OCI-LY7 (cell line): ENCODE data around the gene DGKB. TPM values are rescaled to one million over a fixed set of nuclear protein-coding genes. Genes with fewer than 3 reads are reported as not detected.

ENCODE experiments used
- BruUV-seq: library from RNA; stranded (reverse); fragments of 400-500 nt; replicated peaks from 2 replicates; lab custom pipeline; 2021; lab: Mats Ljungman, UMichigan
- CTCF ChIA-PET: fragments of 300-600 bp; sonication (Branson Sonifier 250); formaldehyde crosslinking; loops from one replicate; lab custom pipeline; 2022; ENCODE audit warnings: antibody characterized with exemption; ENCODE audit not compliant: unreplicated experiment; lab: Charles Lee
- POLR2A ChIA-PET: fragments of 300-600 bp; sonication (Branson Sonifier 250); formaldehyde crosslinking; loops from one replicate; lab custom pipeline; 2022; ENCODE audit warnings: antibody characterized with exemption; lab: Charles Lee
- DNase-seq: peaks from one replicate; pipeline ENCODE4 v3.0.0-alpha.2; 2015; ENCODE audit warnings: low spot score
- H2AFZ ChIP-seq: fragments of 200-600 bp; sonication (generic), shearing (Covaris generic); 2 replicates; pipeline ENCODE4 v1.6.1; 2014; ENCODE audit warnings: mild to moderate bottlenecking, antibody characterized with exemption, low read length, moderate library complexity
- H3K27ac ChIP-seq: fragments of 200-600 bp; sonication (generic); 2 replicates; pipeline ENCODE4 v1.5.1; 2014; ENCODE audit warnings: mixed run types, low read depth, mild to moderate bottlenecking, moderate library complexity, low read length, inconsistent platforms; ENCODE audit not compliant: poor library complexity, severe bottlenecking
- H3K36me3 ChIP-seq: fragments of 200-600 bp; sonication (generic); 2 replicates; pipeline ENCODE4 v1.6.1; 2014; ENCODE audit warnings: mild to moderate bottlenecking, antibody characterized with exemption, low read length, moderate library complexity, mixed read lengths; ENCODE audit not compliant: insufficient read depth
- H3K4me1 ChIP-seq: fragments of 200-600 bp; sonication (generic); 2 replicates; pipeline ENCODE4 v1.5.1; 2014; ENCODE audit warnings: mild to moderate bottlenecking, low read length; ENCODE audit not compliant: insufficient read depth, poor library complexity, severe bottlenecking
- H3K4me2 ChIP-seq: fragments of 200-600 bp; sonication (generic); 2 replicates; pipeline ENCODE4 v1.6.1; 2014; ENCODE audit warnings: mild to moderate bottlenecking, low read length
- H3K4me3 ChIP-seq: fragments of 200-600 bp; sonication (generic); 2 replicates; pipeline ENCODE4 v1.5.1; 2014; ENCODE audit warnings: mild to moderate bottlenecking, low read depth, low read length; ENCODE audit not compliant: poor library complexity, severe bottlenecking
- H3K79me2 ChIP-seq: fragments of 200-600 bp; sonication (generic); 2 replicates; pipeline ENCODE4 v1.6.1; 2016; ENCODE audit warnings: low read depth, mild to moderate bottlenecking, low read length, moderate library complexity, mixed read lengths; ENCODE audit not compliant: insufficient read depth
- H3K9me2 ChIP-seq: fragments of 200-600 bp; sonication (generic); 2 replicates; pipeline ENCODE4 v1.6.1; 2016; ENCODE audit warnings: mild to moderate bottlenecking, low read length, mixed read lengths; ENCODE audit not compliant: insufficient read depth
- H3K9me3 ChIP-seq: fragments of 200-600 bp; sonication (generic); 2 replicates; pipeline ENCODE4 v1.6.1; 2014; ENCODE audit warnings: mild to moderate bottlenecking, mixed run types, low read length, mixed read lengths
- H4K20me1 ChIP-seq: fragments of 200-600 bp; sonication (generic); 2 replicates; pipeline ENCODE4 v1.6.1; 2014; ENCODE audit warnings: mild to moderate bottlenecking, antibody characterized with exemption, low read length, moderate library complexity, mixed read lengths; ENCODE audit not compliant: insufficient read depth
- EZH2phosphoT487 ChIP-seq: fragments of 200-600 bp; sonication (generic); IDR thresholded peaks from 2 replicates; pipeline ENCODE4 v1.6.1; 2018; ENCODE audit warnings: low read depth, borderline replicate concordance, mild to moderate bottlenecking, mixed run types, antibody characterized with exemption, low read length, moderate library complexity, mixed read lengths
- intact Hi-C: fragments of 100-400 bp; cut with micrococcal nuclease; formaldehyde crosslinking; loops from one replicate; pipeline ENCODE4 v1.10.0; 2022; ENCODE audit not compliant: unreplicated experiment
- total RNA-seq, 2 experiments: library from RNA; depleted of rRNA in 1 of 2; stranded (reverse); fragments of >200 nt in 1 of 2; shearing (Covaris generic) in 1 of 2; gene quantifications; 2 replicates each; pipeline ENCODE4 v1.2.3, GENCODE V29; 2014 to 2022
- TF ChIP-seq, protein P1 (sequence below): fragments of 200-600 bp; sonication (generic); conservative IDR thresholded peaks from 2 replicates; pipeline ENCODE4 v1.5.1; 2014; ENCODE audit warnings: mild to moderate bottlenecking, antibody characterized with exemption, low read length, moderate library complexity, mixed read lengths

Gene DGKB
- total RNA-seq, 2 experiments from 2014 or later, result not detected

DNA sequence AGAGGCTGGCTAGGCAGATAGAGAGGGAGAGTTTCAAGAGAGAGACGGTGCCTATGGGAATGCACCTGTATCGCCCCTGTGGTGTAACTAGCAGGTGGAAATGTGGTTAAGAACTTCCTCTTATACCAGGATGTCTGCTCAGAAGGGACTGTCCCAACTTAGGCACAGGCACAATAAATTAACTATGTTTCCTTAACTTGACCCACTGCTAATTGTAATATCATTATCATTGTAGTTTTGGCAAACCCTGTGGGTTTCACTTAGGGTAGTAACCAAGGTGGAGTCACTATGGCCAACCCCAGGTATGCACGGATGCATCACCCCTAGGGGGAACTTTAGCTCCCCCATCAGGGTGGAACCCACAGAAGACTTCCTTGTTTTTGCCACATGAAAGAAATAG lies 455.7 kb downstream of the DGKB start:
- ChIA-PET POLR2A (no interaction called here), CTCF (no interaction called here)
- H3K9me2 ChIP-seq, result no peaks in the 10 kb centered on the region
- H3K4me3 ChIP-seq, result no peak overlapping the region
- intact Hi-C loops, result no loop called here
- H3K4me2 ChIP-seq, result no peak overlapping the region
- no peaks in the 10 kb centered on the region for H3K79me2 ChIP-seq
- H3K27ac ChIP-seq, result no peak overlapping the region
- H3K36me3 ChIP-seq, result no peaks in the 10 kb centered on the region
- DNase-seq, result peak; percentile 13
- BruUV-seq, result no TSS peak
- peaks cover 4% of the 10 kb centered on the region for H3K4me1 ChIP-seq
- TF ChIP-seq, protein P1, sequence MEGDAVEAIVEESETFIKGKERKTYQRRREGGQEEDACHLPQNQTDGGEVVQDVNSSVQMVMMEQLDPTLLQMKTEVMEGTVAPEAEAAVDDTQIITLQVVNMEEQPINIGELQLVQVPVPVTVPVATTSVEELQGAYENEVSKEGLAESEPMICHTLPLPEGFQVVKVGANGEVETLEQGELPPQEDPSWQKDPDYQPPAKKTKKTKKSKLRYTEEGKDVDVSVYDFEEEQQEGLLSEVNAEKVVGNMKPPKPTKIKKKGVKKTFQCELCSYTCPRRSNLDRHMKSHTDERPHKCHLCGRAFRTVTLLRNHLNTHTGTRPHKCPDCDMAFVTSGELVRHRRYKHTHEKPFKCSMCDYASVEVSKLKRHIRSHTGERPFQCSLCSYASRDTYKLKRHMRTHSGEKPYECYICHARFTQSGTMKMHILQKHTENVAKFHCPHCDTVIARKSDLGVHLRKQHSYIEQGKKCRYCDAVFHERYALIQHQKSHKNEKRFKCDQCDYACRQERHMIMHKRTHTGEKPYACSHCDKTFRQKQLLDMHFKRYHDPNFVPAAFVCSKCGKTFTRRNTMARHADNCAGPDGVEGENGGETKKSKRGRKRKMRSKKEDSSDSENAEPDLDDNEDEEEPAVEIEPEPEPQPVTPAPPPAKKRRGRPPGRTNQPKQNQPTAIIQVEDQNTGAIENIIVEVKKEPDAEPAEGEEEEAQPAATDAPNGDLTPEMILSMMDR, result no peak
- no peak for TF ChIP-seq EZH2phosphoT487
- no peaks in the 10 kb centered on the region for H4K20me1 ChIP-seq
- H2AFZ ChIP-seq, result no peak overlapping the region
- H3K9me3 ChIP-seq, result no peaks in the 10 kb centered on the region

DNA sequence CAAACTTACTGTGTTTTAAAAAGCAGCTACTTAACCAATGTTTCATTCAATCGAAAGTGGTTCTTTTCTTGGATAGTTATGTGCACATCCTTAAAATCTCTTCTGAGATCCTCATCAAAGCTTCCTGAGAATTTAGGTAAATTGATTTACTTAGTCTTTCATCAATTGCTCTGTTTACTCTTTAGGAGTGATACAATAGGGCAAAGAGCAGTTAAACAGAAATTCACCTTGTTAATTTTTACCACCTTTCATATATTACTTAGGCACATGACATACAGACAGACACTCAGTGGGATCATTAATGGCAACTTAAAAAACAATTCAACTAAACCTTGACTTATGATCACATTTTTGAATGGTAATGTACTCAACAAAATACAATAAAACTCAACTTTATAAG lies 456.3 kb downstream of the DGKB start:
- no peak overlapping the region for H2AFZ ChIP-seq
- H3K79me2 ChIP-seq, result no peaks in the 10 kb centered on the region
- H3K27ac ChIP-seq, result no peak overlapping the region
- no peaks in the 10 kb centered on the region for H3K9me3 ChIP-seq
- intact Hi-C loops, result no loop called here
- POLR2A ChIA-PET, result no interaction called here
- no peaks in the 10 kb centered on the region for H3K36me3 ChIP-seq
- no peaks in the 10 kb centered on the region for H4K20me1 ChIP-seq
- no TSS peak for BruUV-seq
- H3K4me1 ChIP-seq, result peaks cover 4% of the 10 kb centered on the region
- H3K9me2 ChIP-seq, result no peaks in the 10 kb centered on the region
- CTCF ChIA-PET, result no interaction called here
- no peak for DNase-seq
- no peak for TF ChIP-seq EZH2phosphoT487
- TF ChIP-seq, protein P1, result no peak
- H3K4me2 ChIP-seq, result no peak overlapping the region
- H3K4me3 ChIP-seq, result no peak overlapping the region

DNA sequence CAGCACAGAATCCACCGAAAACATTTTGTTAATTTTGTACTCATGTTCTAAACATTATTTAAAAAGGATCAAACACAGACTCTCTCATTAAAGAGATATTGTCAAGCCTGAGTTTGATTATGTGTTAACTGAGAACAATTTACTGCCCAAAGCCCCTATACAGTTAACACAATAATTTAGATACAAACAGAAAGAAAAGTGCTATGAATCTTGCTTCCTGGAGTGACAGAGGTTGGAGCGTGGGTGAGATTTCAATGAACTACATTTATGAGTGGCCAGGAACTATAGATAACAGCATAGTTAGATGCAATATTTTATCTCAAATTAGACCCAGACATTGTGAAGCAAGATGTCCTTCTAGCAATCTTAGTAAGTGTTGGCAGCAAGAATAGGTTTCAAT lies 464.2 kb downstream of the DGKB start:
- no peaks in the 10 kb centered on the region for H4K20me1 ChIP-seq
- H3K36me3 ChIP-seq, result no peaks in the 10 kb centered on the region
- intact Hi-C loops, result no loop called here
- no peak overlapping the region for H3K27ac ChIP-seq
- no peaks in the 10 kb centered on the region for H3K79me2 ChIP-seq
- no peak for DNase-seq
- no peaks in the 10 kb centered on the region for H3K9me3 ChIP-seq
- ChIA-PET CTCF (no interaction called here), POLR2A (no interaction called here)
- no peaks in the 10 kb centered on the region for H3K4me1 ChIP-seq
- BruUV-seq, result no TSS peak
- TF ChIP-seq, protein P1, result no peak
- no peak for TF ChIP-seq EZH2phosphoT487
- H3K4me3 ChIP-seq, result no peak overlapping the region
- no peak overlapping the region for H3K4me2 ChIP-seq
- no peaks in the 10 kb centered on the region for H3K9me2 ChIP-seq
- no peak overlapping the region for H2AFZ ChIP-seq
